Sigmoid colon (tissue), 7 donors: Measurements from ENCODE around the gene ARHGAP27. TPM values are rescaled to one million over a fixed set of nuclear protein-coding genes. Genes with fewer than 3 reads are reported as not detected.

Source experiments
- DNase-seq: peaks from one replicate; pipeline ENCODE4 v3.0.0-alpha.2; 2019
- H3K27ac ChIP-seq, 4 donors: fragments of 200-600 bp; sonication (generic); one replicate each; pipeline ENCODE4 v1.5.1; 2016 to 2019; ENCODE audit warnings: mild to moderate bottlenecking in 1 of 4
- H3K27me3 ChIP-seq, 3 donors: fragments of 200-600 bp; sonication (generic); one replicate each; pipeline ENCODE4 v1.5.1; 2019; ENCODE audit warnings: mild to moderate bottlenecking in 1 of 3
- H3K36me3 ChIP-seq, 4 donors: fragments of 200-600 bp; sonication (generic); one replicate each; pipeline ENCODE4 v1.5.1; 2016 to 2019
- H3K4me1 ChIP-seq, 4 donors: fragments of 200-600 bp; sonication (generic); one replicate each; pipeline ENCODE4 v1.5.1; 2017 to 2019
- H3K4me3 ChIP-seq, 4 donors: fragments of 200-600 bp; sonication (generic); one replicate each; pipeline ENCODE4 v1.5.1; 2017 to 2019; ENCODE audit warnings: mild to moderate bottlenecking in 2 of 4, moderate library complexity in 1 of 4
- H3K9me3 ChIP-seq, 4 donors: fragments of 200-600 bp in 3 of 4; sonication (generic) in 3 of 4; one replicate each; pipeline versions ENCODE4 v1.5.1 to v1.6.1; 2013 to 2019
- CTCF ChIP-seq, 4 experiments: fragments of 450-650 bp in 3 of 4; fragments of 200-600 bp in 1 of 4; IDR thresholded peaks; one replicate each; pipeline ENCODE4 v1.5.1; 2016 to 2019; ENCODE audit warnings: antibody characterized with exemption in 4 of 4, mild to moderate bottlenecking in 3 of 4, moderate library complexity in 2 of 4
- EP300 ChIP-seq, 4 donors: sonication (generic); formaldehyde crosslinking; IDR thresholded peaks; one replicate each; pipeline ENCODE4 v1.6.1; 2017; ENCODE audit warnings: antibody characterized with exemption in 4 of 4
- POLR2A ChIP-seq, 2 donors: fragments of 450-650 bp; IDR thresholded peaks; one replicate each; pipeline ENCODE4 v1.6.1; 2016; ENCODE audit warnings: antibody characterized with exemption in 2 of 2, mild to moderate bottlenecking in 2 of 2, moderate library complexity in 2 of 2
- POLR2AphosphoS5 ChIP-seq, 4 donors: sonication (generic); formaldehyde crosslinking; IDR thresholded peaks; one replicate each; pipeline ENCODE4 v1.6.1; 2017; ENCODE audit warnings: antibody characterized with exemption in 4 of 4
- WGBS, 2 donors: extraction: QIAGEN DNeasy Blood & Tissue Kit; methylation state at CpG; one replicate each; pipeline ENCODE4 v1.1.7; 2013; 5-methylcytosine and 5-hydroxymethylcytosine counted together
- intact Hi-C: fragments of 100-400 bp; cut with DNase I; formaldehyde crosslinking; loops from one replicate; pipeline ENCODE4 v1.15.1; 2023
- polyA plus RNA-seq, 3 donors: library from polyadenylated mRNA; stranded (reverse); fragments of 200-250 nt; gene quantifications; one replicate each; pipeline ENCODE4 v1.2.3, GENCODE V29; 2013
- total RNA-seq, 4 donors: library from RNA; depleted of rRNA; stranded (reverse); fragments of >200 nt; gene quantifications; one replicate each; pipeline ENCODE4 v1.1.0, GENCODE V29; 2016
- donor health status: healthy with polysubstance abuse.
- donor health status: Bipolar disorder and iron deficiency.
- donor health status: healthy.

ARHGAP27 gene
- total and polyA plus RNA-seq, 7 donors = 9.1 to 144 (median 16.6) TPM

- TF ChIP-seq POLR2A (IDR thresholded peaks at IDR 0.05) (no peak), CTCF (IDR thresholded peaks at IDR 0.05) (no peak), EP300 (IDR thresholded peaks at IDR 0.05) (no peak), POLR2AphosphoS5 (IDR thresholded peaks at IDR 0.05) (no peak)
- H3K27ac ChIP-seq = no peak overlapping the region
- H3K36me3 ChIP-seq = no peaks in the 10 kb centered on the region
- H3K4me3 ChIP-seq = no peak overlapping the region
- H3K27me3 ChIP-seq = no peaks in the 10 kb centered on the region
- intact Hi-C loops = loop anchor here (10.0 kb wide), 1 partner anchor 198 kb away; no protein-coding TSS in a partner anchor
- no peak for DNase-seq
- no peaks in the 10 kb centered on the region for H3K9me3 ChIP-seq
- 90 to 94% methylated on average over 50 of the region's 50 CpGs for WGBS, 2 donors
- H3K4me1 ChIP-seq = peaks cover 0 to 14% (median 11%) of the 10 kb centered on the region in 4 donors
Observed at GRCh38 chr17:45396496-45397205, 36.0 kb downstream of the ARHGAP27 start.

GRCh38 chr17:45395569-45396415, 36.9 kb downstream of the ARHGAP27 start:
- 88% methylated on average over 60 of the region's 60 CpGs for WGBS, 2 donors

GRCh38 chr17:45394913-45395568, 37.6 kb downstream of the ARHGAP27 start:
- intact Hi-C loops = loop anchor here (10.0 kb wide), 1 partner anchor 200 kb away; no protein-coding TSS in a partner anchor
- no peaks in the 10 kb centered on the region for H3K27me3 ChIP-seq
- no peaks in the 10 kb centered on the region for H3K9me3 ChIP-seq
- no peaks in the 10 kb centered on the region for H3K36me3 ChIP-seq
- TF ChIP-seq POLR2AphosphoS5 (IDR thresholded peaks at IDR 0.05) = no peak
- no peak for TF ChIP-seq EP300 (IDR thresholded peaks at IDR 0.05)
- TF ChIP-seq POLR2A (IDR thresholded peaks at IDR 0.05) = no peak
- peak; percentile 60 to 76 (median 74) for TF ChIP-seq CTCF (IDR thresholded peaks at IDR 0.05)
- peaks cover 0 to 14% (median 11%) of the 10 kb centered on the region in 4 donors for H3K4me1 ChIP-seq
- DNase-seq = peak; percentile 83
- peak overlapping the region in 1 of 4 donors; percentile 10 for H3K27ac ChIP-seq
- 28 to 37% methylated on average over 30 of the region's 30 CpGs for whole genome bisulfite sequencing, 2 donors
- peak overlapping the region in 3 of 4 donors; percentile 28 to 44 (median 41) for H3K4me3 ChIP-seq

More at GRCh38 chr17:45395569-45396415, 36.9 kb downstream of the ARHGAP27 start:
- DNase-seq = no peak
- H3K27ac ChIP-seq = peak overlapping the region in 1 of 4 donors; percentile 10
- TF ChIP-seq EP300 (IDR thresholded peaks at IDR 0.05) (no peak), CTCF (IDR thresholded peaks at IDR 0.05) (no peak), POLR2A (IDR thresholded peaks at IDR 0.05) (no peak), POLR2AphosphoS5 (IDR thresholded peaks at IDR 0.05) (no peak)
- H3K27me3 ChIP-seq = no peaks in the 10 kb centered on the region
- H3K36me3 ChIP-seq = no peaks in the 10 kb centered on the region
- peaks cover 0 to 14% (median 11%) of the 10 kb centered on the region in 4 donors for H3K4me1 ChIP-seq
- intact Hi-C loops = loop anchor here (10.0 kb wide), 1 partner anchor 199 kb away; no protein-coding TSS in a partner anchor
- no peaks in the 10 kb centered on the region for H3K9me3 ChIP-seq
- peak overlapping the region in 3 of 4 donors; percentile 28 to 44 (median 41) for H3K4me3 ChIP-seq

- no peak for DNase-seq
Observed at GRCh38 chr17:45394564-45394912, 38.1 kb downstream of the ARHGAP27 start.

More at GRCh38 chr17:45394564-45394912, 38.1 kb downstream of the ARHGAP27 start:
- 74 to 83% methylated on average over 4 of the region's 4 CpGs for WGBS, 2 donors
- no peaks in the 10 kb centered on the region for H3K27me3 ChIP-seq
- H3K36me3 ChIP-seq = no peaks in the 10 kb centered on the region
- intact Hi-C loops = loop anchor here (10.0 kb wide), 1 partner anchor 200 kb away; no protein-coding TSS in a partner anchor
- no peak overlapping the region for H3K27ac ChIP-seq
- H3K9me3 ChIP-seq = no peaks in the 10 kb centered on the region
- no peak overlapping the region for H3K4me3 ChIP-seq
- peaks cover 0 to 14% (median 11%) of the 10 kb centered on the region in 4 donors for H3K4me1 ChIP-seq
- TF ChIP-seq EP300 (IDR thresholded peaks at IDR 0.05) (no peak), POLR2A (IDR thresholded peaks at IDR 0.05) (no peak), POLR2AphosphoS5 (IDR thresholded peaks at IDR 0.05) (no peak), CTCF (IDR thresholded peaks at IDR 0.05) (no peak)
